Limb (tissue), 2 donors: Measurements from ENCODE around the gene PXDN.
A peak's percentile ranks its signal among the peaks of the same experiment; 100 is the strongest.

ENCODE experiments used
- DNase-seq, 2 donors: peaks; one replicate each; pipeline ENCODE4 v3.0.0-alpha.2; 2016; ENCODE audit errors: extremely low spot score in 2 of 2

The PXDN gene

DNA sequence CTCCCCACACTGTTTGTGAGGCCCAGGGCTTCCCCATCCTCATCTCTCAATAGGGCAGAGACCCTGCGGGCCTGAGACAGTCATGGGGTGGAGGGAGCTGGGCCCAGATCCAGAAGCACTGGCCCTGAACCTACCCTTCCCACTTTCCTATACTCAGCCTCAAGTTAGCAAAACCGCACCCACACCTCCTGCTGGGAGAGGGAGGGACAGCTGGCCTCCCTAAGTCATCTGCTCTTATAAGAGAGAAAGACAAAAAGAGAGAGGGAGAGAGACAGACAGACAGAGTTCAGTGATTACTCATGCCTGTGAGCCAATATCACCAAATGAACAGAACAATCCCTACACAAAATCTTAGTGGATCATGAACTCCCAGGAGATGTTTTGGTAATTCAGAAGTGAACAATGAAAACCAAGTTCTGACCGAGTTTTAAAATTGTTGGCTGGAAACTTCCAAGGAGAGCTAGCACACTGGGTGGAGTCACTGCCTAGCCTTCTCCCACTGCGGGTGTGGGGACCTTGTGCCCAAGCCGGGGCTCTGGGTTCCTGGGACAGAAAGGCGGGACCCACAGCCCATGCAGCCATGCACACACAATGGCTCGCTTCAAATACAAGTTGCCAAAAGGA, 130.5 kb downstream of the PXDN start:
- DNase-seq: no peak

DNA sequence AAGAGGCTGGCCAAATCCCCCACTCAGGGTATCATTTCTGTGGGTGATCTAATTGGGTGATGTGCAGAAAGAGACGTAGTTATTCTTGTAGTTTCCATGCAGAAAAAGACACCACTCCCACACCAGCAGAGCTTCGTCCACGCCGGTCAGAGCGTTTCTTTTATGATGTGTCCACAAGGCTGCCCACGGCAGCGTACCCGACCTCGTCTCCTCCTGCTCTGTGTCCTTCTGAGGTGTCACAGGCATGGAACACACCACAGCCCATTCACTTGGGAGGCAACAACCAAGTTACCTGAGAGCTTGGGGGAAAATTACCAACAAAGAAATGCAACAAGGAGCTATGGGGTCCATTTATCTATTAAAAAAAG, 131.3 kb downstream of the PXDN start:
- no peak for DNase-seq

GRCh38 chr2:1612391-1613077, 131.8 kb downstream of the PXDN start:
- DNase-seq: no peak

- DNase-seq: no peak
Observed at GRCh38 chr2:1611886-1612285, 132.4 kb downstream of the PXDN start.

GRCh38 chr2:1610096-1610485, 134.2 kb downstream of the PXDN start:
- DNase-seq: no peak

- no peak for DNase-seq
Observed at GRCh38 chr2:1609485-1610095, 134.7 kb downstream of the PXDN start.

- DNase-seq: no peak
Observed at GRCh38 chr2:1609040-1609439, 135.3 kb downstream of the PXDN start.

DNA sequence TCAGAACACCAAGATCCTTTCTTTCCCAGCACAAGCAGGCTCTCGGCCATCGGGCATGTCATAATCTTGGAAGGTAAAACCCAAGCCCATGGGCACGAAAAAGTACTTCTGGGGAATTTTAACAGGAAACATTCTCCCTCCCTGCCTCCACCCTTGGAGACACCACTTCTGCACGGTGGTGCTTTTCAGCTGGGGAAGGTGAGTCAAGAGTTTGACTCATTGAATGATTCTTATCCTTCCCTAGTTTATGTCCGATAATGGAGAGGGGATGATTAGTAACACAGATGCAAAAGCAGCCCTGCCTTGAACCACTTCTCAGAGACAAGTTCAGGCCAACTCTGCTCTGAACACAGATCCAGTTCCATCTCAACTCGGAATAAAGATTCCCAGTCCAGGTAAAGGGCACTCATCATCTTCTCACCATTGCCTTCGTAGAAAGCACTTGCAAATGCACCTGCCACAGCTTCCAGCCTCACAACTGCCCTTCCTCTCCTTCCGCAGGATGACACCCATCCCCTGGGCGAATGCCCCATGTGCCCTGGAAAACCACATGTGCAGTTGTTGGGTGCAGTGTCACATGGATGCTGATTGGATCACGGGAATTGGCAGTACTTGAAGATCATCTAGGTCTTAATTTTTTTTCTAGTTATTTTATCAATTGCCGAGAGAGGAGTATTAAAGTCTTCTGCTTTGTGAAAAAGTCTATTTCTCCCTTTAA, 136.2 kb downstream of the PXDN start:
- DNase-seq: no peak

DNA sequence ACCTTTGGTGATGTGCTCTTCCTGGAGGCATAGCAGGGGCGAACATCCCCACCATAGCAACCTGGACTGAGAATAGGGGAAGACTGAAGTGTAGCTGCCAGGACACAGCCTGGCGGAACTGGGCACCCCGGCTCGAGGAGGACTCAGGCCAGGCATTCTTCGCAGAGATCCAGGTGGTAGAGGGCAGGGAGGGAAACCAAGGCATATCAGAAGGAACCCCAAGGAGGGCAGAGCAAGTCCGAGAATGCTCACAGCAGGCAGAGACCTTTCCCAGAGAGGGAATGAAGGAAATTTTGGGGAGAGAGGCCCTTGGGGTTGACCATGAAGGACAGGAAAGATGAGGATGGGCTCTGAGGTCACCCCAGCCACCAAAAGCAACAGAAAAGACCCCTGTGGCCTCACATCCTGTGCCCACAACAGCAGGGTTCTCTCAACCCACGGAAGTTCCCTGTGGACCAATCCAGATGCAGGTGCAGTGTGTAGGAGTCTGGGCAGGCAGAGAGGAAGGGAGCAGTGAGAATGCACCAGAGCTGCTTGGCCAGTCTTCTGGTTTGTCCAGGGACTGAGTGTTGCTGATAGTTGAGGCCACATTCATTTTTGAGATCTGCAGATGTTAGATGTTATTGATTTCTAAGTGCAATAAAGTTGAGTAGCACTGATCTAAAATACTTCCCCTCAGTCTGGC, 136.9 kb downstream of the PXDN start:
- no peak for DNase-seq

- no peak for DNase-seq
Observed at GRCh38 chr2:1606421-1607235, 137.7 kb downstream of the PXDN start.

- DNase-seq: no peak
Observed at GRCh38 chr2:1606046-1606400, 138.3 kb downstream of the PXDN start.

DNA sequence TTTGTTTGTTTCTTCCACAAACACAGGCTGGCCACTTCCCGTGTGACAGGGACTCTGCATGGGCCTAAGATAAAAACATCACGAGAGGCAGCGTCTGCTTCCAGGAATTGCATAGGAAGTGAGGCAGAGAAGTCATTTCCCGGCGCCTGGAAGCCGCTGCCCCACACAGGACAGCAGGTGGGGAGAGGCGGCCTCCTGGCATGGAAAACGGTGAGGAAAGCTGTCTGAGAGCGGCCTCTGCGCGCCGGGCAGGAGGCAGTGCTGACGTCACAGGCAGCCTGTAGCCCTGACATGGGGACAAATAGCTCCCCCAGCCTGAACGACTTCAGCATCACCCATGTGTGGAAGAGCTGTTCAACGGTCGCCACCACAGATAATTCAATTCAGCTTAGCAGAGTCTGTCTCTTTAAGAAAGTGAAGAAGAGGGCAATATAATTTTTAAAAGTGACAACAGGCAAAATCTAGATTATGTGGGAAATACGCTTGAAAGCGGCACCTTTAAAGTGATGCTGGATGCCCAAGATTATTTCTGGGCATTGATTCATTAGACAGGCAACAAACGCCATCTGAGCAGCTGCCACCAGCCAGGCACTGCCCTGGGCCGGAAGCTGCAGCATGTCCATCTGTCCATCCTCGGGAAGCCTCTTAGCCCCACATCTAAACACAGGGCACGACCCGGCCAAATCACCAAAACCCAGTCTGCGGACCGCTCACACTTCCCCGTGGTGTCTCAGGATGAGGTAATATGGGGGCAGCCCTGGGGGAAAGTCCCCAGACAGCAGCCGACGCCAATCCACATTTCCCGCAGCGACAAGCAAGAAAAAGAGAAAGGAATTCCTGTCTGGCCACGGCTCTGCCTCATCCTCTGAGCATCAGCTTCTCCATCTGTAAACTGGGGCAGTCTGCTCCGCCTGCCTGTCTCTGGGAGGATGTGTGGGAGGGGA, 138.9 kb downstream of the PXDN start:
- peak; percentile 40 to 71 for DNase-seq

DNA sequence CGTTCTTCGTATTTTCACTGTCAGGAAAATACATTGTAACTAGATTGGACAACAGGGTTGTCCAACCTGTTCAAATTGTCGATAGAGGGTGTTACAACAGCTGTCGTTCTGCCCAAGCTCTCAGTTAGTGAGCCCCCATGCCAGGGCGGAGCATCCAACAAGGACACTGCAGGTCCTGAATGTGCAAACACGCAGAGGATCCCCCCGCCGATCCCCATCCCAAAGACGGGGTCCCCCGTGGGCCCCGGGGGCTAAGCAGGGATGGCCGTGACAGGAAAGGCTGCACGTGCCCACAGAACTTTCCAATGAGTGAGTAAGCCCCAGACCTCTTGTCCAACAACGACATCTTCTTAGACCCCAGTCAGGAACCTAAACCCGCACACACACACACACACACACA, 140.8 kb downstream of the PXDN start:
- no peak for DNase-seq

DNA sequence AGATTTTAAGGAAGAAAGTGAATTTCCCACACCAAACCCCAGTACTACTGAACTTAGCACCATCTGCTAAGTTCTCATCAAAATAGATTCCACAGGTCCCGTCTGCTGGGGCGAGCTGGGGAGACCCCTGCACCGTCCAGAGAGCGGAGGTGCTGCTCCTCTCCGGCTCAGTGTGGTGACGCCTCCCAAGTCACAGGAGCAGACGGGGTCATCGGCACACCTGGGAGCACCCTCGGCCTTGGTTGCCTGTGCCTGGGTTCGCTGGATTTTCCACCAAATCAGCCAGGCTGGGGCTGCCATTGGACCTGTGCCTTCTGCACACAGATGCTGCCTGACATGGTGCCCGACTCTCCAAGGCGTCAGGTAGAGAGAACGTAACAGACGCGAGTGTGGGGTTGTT, 141.3 kb downstream of the PXDN start:
- DNase-seq: no peak

- DNase-seq: no peak
Observed at GRCh38 chr2:1602278-1603010, 141.9 kb downstream of the PXDN start.

- no peak for DNase-seq
Observed at GRCh38 chr2:1601471-1602277, 142.6 kb downstream of the PXDN start.

DNA sequence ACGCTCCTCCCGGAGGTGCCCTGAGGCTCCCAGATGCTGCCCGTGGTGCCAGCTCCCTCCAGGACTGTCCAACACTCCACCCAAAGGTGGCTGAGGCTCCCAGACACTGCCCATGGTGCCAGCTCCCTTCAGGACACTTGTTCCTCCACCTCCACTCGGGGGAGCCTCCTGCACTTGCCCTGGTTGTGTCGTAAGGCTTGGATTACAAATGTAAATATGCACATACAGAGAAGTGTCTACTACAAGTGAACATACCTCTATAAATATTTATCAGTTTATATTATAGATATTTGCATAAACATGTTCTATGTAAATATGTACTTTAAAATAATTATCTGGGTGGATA, 143.3 kb downstream of the PXDN start:
- DNase-seq: no peak
